Skeletal muscle cell (primary cell): ENCODE measurements around the gene MELTF.

Experiments
- DNase-seq: peaks from one replicate; pipeline ENCODE4 v3.0.0-alpha.2; 2010; ENCODE audit warnings: low read depth
- H3K4me3 ChIP-seq: 2 replicates; pipeline ENCODE4 v1.5.1; 2011; ENCODE audit warnings: low read depth, mild to moderate bottlenecking, control low read depth, low read length, moderate library complexity

The MELTF gene

DNA sequence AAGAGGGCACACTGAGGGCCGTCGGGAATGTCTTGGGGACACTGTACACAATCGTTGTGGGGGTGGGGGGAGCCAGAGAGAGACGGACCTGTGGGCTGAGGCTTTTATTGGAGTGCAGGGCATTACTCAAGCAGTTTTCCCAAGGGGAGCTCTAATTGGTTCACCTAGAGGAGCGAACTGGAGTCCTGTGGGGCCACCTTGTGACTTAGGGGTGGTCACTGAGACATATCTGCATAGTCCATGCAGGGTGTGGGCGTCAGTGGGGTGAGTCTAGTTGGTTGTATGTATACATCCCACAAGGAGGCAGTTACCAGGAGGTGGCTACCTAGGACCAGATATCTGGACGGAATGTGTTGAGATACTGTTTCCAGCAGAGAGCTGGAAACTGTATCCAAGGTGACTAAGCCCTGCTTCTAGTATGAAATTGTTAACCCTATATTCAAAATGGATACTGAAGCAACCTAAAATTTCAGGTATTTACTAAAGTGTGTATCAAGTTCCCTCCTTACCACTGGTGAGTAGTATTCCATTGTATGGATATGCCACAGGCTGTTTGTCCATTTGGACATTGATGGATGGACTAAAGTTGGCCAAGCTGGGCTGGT is 58.4 kb downstream of the MELTF start:
- DNase-seq: no peak
- no peak overlapping the region for H3K4me3 ChIP-seq

DNA sequence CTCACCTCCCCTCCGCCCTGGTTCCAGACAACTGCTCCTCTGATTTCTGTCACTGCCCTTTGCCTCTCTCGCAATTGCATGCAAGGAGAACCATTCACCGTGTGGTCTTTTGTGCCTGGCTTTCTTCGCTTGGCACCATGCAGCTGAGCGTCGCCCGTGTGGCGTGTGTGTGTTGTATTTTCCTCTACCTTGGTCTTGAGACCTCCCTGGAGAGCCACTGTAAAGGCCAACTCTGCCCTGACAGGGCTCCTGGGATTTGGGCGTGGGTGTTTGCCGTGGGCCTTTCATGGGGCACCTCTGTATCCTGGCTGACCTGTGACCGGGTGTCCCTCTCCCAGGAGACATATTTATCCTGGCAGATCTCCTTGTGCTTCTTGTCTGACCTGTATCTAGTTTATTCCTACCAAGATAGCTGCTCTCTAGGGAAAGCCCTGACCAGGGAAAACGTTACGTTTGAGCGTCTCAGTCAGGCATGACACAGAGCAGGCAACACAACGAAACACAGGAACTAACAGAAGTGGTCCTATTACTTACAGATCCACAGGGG is 59.0 kb downstream of the MELTF start:
- DNase-seq: no peak
- H3K4me3 ChIP-seq: no peak overlapping the region

DNA sequence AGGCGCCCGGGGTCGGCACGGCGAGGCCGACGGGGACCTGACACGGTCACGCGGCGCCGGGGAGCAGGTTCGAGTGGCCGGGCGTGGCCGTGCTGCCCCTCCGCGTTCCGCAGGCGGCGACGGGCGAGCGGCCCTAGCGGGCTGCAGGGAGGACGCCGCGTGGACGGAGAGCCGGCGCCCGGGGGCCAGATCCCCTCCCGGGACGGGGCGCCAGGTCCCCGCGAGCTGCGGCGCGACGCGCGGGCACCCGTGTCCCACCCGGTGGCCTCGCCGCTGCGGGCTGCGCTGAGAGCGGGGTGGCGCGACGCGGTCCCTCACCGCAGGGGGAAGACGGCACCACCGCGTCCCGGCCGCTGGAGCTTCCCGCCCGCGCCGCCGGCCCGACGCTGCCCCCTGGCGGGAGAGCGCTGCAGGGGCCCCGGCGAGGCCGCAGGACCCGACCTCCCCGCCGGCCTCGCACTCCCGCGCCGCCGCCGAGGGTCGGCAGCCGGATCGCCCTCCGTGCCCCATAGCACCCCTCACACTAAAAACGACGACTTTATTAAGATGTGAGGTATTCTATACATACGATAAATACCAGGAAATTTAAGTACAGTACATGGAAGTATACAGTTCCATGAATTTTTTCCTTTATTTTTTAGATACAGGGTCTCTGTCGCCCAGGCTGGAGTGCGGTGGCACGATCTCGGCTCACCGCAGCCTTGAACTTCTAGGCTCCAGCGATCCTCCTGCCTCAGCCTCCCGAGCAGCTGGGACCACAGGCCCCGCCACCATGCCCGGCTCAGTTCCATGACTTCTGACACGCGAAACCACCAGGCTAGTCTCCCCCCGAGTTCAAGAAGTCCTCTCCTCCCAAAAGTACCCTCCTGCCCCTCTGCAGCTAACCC is 59.7 kb downstream of the MELTF start:
- DNase-seq: no peak
- H3K4me3 ChIP-seq: peak overlapping the region; percentile 69

DNA sequence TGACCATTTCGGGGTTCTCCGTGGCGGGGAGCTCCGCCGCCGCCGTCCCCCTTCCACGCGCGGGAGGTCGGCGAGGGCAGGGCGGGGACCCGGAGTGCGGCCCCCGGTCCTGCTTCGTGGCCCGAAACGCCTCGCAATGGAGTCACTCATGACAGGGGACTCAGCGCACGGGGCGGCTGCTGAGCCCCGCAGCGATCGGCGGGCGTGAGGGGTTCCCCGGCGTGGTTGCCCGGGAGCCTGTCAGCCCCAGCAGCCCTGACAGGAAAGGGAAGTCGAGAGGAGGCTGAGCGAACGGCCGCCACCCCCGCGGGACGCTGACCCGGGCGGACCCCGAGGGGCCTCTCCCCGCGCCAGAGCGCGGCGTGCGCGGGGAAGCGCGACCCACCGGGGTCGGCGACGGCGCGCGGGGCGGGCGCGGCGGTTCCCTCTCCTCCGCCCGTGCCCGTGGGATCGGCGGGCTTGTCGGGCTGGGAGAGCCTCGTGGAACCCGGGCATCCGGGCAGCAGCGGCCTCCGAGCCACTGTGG is 60.4 kb downstream of the MELTF start:
- peak overlapping the region; percentile 69 for H3K4me3 ChIP-seq
- DNase-seq: no peak

DNA sequence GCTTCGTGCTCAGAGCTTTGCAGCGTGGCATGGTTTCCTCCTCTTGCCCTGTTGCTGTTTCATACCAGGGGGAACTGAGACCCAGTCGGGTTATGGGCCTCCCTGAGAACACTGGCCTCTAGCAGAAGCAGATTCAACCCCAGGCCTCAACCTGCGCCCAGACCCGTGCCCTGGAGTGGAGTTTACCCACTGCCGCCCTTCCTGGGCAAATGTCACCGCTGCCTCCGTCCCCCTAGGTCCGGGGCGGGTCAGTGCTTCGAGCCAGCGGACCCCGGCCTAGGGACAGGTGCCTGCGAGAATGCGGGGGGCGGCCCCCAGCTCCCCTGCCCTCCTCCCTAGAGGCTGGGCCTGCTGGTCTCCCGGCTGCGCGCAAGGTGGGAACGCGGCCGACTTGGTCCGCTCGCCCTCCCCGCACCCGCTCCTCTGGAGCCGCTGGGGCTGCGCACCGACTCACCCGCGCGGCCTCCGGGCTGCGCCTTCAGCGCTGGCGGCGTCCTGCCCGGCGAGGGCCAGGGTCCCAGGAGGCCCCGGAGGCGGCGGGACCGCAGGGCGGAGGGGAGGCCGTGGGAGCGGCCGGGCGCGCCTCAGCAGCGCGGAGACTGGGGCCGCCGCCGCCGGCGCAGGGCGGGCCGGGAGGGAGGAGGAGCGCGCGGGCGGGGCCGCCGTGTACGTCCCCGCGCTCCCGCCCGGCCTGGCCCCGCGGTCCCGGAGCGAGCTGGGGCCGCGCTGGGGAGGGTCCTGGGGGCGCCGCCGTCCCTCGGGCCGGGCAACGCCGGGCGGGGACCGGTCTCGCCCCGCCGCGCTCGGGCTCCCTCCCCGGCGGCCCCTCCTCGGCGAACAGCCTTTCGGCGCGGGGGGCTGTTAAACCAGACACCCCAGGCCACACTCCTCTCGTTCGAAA is 61.1 kb downstream of the MELTF start, which contains the start of gene PIGZ:
PIGZ (minus strand) TSS at position 601 of the 901 bp plus-strand sequence. CDS start 16,802 bp downstream, outside the sequence.
- H3K4me3 ChIP-seq: peak within 1 kb of the TSS; percentile 69
- DNase-seq: no peak

DNA sequence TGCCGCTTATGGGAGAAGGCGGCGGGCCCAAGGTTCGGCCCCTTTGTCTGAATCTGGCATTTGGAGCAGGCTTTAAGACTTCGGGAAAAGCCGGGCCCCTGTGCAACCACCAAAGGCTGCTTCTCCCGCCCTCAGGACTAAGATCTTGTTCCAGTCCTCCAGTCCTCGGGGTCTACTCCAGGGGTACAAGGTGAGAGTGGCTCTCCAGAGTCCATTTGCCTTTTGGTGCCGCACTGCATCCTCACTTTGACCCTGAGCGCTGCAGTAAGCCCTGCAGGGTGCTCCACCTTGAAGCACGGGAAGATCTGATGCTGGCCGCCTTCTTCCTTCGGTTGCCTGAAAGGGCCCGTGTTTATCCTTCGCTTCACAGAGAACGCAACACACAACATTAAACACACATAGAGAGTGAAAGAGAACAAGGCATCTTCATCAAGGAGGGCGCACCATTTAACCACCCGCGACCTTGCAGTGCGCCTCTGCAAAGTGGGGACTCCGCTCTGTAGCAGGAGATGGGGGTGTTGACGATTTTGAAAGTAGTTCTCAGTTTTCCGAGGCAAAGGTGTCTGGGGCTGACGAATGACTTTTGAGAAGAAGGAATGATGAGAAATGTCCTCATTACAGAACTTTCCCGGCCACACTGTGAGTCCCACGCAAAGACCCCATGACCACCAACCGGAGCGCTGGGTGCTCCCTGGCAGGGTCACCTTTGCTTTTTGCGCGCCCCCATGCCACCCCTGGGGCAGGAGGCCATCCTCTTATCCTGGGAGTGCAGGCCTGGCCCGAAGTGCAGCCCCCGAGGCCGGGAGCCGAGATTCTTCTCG is 62.0 kb downstream of the MELTF start:
- no peak for DNase-seq
- peak overlapping the region; percentile 69 for H3K4me3 ChIP-seq

DNA sequence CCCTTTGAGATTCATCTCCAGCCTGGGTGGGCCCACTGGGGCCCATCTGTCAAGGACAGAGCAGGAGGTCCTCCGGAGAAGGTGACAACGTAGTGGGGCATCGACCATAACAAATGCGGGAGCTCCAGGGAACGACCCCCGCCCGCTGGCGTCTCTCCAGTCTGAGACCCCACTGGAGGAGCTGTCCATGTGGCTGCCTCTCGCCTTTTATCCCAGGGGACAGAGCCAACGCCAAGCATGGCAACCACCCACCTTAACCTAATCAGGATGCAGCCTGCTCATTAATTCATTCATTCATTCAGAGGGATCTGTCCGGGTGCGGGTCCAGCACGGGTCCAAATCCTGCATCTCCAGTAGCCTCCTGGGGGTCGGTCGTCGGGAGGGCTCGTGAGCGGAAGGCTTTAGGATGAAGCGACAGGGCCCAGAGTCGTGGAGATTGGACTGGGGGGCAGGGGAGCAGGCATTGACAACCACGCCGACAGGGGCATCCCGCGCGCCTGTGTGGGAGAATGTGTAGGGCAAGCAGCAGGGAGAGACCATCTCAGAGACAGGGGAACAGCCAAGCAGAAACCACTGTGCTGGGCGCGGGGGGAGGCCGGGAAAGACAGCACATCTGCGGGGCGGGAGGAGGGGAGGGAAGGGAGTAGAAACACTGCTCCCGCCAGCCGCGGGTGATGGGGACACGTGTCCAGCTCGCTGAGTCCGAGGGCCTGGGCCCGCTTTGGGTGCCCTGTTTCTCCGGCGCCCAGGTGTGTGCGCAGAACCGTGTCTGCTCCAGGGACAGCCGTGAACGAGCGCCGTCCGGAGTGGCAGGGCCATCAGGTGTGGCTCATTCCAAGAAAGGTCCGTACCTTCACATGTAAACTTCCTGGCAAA is 62.9 kb downstream of the MELTF start:
- no peak for DNase-seq
- no peak overlapping the region for H3K4me3 ChIP-seq

DNA sequence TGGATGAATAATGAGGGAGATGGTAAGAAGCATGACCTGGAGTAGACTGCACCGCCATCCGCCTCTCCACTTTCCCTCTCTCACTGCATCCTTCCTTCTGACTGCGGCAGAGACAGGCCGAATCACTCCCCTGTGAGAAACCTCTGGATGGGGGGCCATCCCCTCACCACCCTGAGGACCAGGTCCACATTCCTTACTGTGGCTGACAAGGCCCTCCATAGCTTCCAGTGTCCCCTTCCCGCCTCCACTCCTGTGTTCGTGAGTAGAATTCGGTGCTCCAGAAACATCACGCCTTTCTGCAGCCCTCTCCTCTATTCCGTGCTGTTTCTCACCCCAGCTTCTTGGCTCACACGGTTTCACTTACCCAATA is 63.8 kb downstream of the MELTF start:
- DNase-seq: no peak
- H3K4me3 ChIP-seq: no peak overlapping the region

DNA sequence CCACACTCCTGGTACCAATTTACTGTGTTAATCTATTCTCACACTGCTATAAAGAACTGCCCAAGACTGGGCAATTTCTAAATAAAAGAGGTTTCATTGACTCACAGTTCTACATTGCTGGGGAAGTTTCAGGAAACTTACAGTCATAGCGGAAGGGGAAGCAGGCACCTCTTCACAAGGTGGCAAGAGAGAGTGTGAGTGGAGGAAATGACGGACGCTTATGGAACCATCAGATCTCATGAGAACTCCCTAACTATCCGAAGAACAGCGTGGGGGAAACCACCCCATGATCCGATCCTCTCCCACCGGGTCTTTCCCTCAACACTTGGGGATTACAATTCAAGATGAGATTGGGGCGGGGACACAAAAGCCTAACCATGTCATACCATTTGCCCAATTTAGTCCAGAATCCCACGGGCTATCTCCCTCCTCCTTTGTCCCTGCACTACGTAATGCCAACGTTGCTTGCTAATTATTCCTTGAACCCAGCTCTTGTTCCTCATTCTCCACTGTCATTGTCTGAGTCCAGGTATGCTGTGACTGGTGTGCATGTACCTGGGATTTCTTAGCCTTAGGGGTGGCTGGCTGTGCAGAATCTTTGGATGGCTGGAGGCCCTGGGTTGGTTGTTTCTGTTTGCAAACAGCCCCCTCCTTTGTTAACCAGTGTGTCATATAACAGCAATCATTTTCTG is 64.4 kb downstream of the MELTF start:
- DNase-seq: no peak
- H3K4me3 ChIP-seq: no peak overlapping the region

- DNase-seq: no peak
- no peak overlapping the region for H3K4me3 ChIP-seq
Measured at GRCh38 chr3:196963631-196963953, 66.0 kb downstream of the MELTF start.

DNA sequence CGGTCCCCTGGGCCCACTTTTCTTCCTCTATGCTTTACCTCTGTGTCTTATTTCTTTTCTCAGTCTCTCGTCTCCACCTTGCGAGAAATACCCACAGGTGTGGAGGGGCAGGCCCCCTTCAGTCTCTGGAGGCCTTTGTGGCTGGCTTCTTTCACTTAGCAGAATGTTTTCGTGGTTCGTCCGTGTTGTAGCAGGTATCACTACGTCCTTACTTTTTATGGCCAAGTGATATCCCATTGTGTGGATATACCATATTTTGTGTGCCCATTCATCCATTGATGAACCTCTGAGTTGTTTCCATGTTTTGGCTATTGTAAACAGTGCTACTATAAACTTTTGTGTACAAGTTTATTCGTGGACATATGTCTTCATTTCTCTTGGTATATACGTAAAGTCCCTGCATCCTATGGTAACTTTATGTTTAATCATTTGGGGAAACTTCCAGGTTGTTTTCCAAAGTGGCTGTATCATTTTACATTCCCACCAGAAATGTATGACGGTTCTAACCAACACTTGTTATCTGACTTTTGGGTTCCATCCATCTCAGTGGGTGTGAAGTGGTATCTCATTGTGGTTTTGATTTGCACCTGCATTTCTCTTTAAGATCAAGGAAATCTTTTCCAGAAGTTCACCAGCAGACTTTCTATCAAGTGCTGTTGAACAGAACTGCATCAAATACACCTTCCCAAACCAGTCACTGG is 66.5 kb downstream of the MELTF start:
- no peak for DNase-seq
- no peak overlapping the region for H3K4me3 ChIP-seq

DNA sequence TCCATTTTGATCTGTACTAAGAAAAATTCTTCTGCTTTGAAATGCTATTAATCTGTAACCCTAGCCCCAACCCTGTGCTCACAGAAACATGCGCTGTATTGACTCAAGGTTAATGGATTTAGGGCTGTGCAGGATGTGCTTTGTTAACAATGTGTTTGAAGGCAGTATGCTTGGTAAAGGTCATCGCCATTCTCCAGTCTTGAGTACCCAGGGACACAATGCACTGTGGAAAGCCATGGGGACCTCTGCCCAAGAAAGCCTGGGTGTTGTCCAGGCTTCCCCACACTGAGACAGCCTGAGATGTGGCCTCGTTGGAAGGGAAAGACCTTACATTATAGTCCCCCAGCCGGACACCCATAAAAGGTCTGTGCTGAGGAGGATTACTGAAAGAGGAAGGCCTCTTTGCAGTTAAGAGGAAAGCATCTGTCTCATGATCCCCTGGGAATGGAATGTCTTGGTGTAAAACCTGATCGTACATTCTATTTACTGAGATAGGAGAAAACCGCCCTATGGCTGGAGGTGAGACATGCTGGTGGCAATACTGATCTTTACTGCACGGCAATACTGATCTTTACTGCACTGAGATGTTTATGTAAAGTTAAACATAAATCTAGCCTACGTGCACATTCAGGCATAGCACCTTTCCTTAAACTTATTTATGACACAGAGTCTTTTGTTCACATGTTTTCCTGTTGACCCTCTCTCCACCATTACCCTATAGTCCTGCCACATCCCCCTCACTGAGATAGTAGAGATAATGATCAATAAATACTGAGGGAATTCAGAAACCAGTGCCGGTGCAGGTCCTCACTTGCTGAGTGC is 67.3 kb downstream of the MELTF start:
- no peak overlapping the region for H3K4me3 ChIP-seq
- DNase-seq: no peak

GRCh38 chr3:196954832-196955231 is 74.8 kb downstream of the MELTF start:
- no peak overlapping the region for H3K4me3 ChIP-seq

More at GRCh38 chr3:196954832-196955231, 74.8 kb downstream of the MELTF start:
- DNase-seq: no peak
